ENCODE results near the gene PXYLP1.

DNA sequence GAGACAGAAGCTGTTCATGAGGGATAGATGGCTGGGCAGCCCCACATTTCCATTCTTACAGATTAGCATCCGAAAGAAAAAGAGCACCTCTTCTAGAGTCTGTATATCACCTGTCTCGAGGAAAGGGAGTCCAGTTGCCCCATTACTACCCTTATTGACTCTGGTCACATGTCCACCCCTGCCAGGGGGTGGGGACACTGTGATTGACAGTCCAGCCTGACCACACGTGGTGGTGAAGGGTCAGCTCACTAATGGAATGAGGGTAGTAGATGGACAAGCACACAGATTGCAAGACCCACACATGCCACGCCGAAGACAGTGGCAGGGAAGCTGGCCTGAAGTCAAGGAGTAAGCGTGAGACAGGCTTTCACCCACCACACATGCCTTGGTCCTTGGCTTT lies 45.8 kb downstream of the PXYLP1 start:
- TF ChIP-seq POLR2A (IDR thresholded peaks at IDR 0.05; ENCODE audit: low read depth, low read length), result no peak
- TF ChIP-seq TAF1 (IDR thresholded peaks at IDR 0.05; ENCODE audit: borderline replicate concordance, low read depth, low read length), result no peak
- no peak for TF ChIP-seq POLR2AphosphoS5 (IDR thresholded peaks at IDR 0.05; ENCODE audit: low read depth, low read length)
